Cardiac fibroblast (primary cell): ENCODE measurements around the gene ZNF574.
"Not testable (repeated sequence)": the region's sequence is repeated elsewhere in the genome, so short reads cannot be mapped to it uniquely, and the experiment has no call there.

Experiments
- DNase-seq, 2 donors: peaks; one replicate each; pipeline versions ENCODE4 v3.0.0 to v3.0.0-alpha.2; 2010; ENCODE audit warnings: low read depth in 2 of 2
- H3K4me3 ChIP-seq, 2 donors: replicated peaks in 1 of 2; 1 replicate in 1 of 2; 2 replicates in 1 of 2; pipeline ENCODE4 v1.5.1; 2011; ENCODE audit warnings: low read depth in 2 of 2, low read length in 2 of 2, mild to moderate bottlenecking in 2 of 2, moderate library complexity in 1 of 2
- TF ChIP-seq, protein P1 (sequence below): IDR thresholded peaks from one replicate; pipeline ENCODE4 v1.5.1; 2011; ENCODE audit warnings: low read depth, mild to moderate bottlenecking, low read length, inconsistent platforms

The ZNF574 gene

DNA sequence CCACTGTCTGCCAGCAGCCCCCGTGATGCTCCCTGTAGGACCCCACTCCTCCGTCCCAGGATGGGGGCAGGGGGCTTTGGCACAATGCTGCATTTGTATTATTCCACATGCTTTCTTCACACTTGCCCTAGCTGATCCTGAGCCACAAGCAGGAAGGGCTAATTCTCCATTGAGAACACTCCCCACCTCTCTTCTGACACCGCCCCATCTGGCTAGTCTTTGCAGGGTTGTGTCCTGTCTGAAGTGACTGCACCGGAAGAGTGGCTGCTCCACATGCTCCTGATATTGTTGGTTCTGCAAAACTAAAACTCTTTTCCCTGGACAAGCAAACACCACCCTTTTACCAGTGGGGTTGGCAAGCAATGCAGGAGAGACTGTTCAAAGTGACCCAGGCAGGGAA, 18.0 kb downstream of the ZNF574 start:
- no peak overlapping the region for H3K4me3 ChIP-seq
- DNase-seq = no peak
- TF ChIP-seq, protein P1, sequence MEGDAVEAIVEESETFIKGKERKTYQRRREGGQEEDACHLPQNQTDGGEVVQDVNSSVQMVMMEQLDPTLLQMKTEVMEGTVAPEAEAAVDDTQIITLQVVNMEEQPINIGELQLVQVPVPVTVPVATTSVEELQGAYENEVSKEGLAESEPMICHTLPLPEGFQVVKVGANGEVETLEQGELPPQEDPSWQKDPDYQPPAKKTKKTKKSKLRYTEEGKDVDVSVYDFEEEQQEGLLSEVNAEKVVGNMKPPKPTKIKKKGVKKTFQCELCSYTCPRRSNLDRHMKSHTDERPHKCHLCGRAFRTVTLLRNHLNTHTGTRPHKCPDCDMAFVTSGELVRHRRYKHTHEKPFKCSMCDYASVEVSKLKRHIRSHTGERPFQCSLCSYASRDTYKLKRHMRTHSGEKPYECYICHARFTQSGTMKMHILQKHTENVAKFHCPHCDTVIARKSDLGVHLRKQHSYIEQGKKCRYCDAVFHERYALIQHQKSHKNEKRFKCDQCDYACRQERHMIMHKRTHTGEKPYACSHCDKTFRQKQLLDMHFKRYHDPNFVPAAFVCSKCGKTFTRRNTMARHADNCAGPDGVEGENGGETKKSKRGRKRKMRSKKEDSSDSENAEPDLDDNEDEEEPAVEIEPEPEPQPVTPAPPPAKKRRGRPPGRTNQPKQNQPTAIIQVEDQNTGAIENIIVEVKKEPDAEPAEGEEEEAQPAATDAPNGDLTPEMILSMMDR = no peak

DNA sequence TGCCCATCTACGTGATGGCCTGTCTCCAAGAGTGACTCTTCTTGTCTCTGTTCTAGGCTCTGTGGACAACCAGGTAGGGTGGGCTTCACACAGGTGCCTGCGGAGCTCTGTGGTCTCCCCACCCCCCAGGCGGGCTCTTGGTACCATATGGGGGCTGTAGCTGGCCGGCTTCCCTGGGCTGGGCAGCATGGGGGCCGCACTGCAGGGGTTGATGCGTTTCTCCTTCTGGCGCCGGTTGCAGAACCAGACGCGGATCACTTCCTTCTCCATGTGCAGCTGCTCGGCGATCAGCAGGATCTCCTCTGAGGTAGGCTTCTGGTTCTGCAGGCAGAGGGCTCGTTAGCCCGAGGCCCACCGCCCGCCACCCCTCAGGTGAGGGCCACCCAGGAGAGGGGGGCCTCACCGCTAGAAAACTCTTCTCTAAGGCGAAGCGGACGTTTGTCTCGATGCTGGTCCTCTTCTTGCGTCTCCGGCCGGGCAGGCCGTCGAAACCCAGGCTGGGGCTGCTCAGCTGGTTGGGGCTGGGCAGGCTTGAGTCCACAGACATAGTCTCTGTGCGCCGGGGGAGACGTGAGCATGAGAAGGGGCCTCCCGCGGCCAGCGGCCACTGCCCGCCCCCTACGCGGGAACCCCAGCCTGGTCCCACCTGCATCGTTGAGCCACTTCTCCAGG, 19.3 kb downstream of the ZNF574 start:
- TF ChIP-seq, protein P1 = no peak
- no peak for DNase-seq
- H3K4me3 ChIP-seq = no peak overlapping the region

- DNase-seq = no peak
- no peak overlapping the region for H3K4me3 ChIP-seq
- TF ChIP-seq, protein P1 = no peak
Observed at GRCh38 chr19:42095814-42096230, 19.9 kb downstream of the ZNF574 start.

- no peak for DNase-seq
- H3K4me3 ChIP-seq = no peak overlapping the region
- TF ChIP-seq, protein P1 = no peak
Observed at GRCh38 chr19:42096255-42096837, 20.4 kb downstream of the ZNF574 start.

GRCh38 chr19:42097461-42097860, 21.5 kb downstream of the ZNF574 start:
- TF ChIP-seq, protein P1 = no peak
- DNase-seq = no peak
- H3K4me3 ChIP-seq = no peak overlapping the region

DNA sequence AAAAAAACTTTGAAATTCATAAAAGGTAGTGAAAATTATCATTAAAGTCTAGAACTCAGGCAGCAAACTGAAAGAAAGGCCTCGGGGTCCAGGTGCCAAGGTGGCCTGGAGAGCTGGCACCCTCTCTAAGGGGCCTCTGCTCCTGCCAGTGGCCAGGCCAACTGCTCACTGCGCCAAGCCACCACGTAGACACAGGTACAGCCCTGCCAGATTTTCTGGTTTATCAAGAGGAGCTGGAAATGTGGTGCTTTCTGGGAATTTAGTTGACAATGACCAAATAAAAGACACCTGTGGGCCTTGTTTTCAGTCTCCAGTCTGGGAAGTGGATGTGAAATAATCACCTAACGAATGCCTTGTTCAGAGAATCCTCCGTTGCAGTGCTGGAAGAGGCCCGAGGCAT, 22.8 kb downstream of the ZNF574 start:
- H3K4me3 ChIP-seq = no peak overlapping the region
- TF ChIP-seq, protein P1 = no peak
- DNase-seq = no peak

DNA sequence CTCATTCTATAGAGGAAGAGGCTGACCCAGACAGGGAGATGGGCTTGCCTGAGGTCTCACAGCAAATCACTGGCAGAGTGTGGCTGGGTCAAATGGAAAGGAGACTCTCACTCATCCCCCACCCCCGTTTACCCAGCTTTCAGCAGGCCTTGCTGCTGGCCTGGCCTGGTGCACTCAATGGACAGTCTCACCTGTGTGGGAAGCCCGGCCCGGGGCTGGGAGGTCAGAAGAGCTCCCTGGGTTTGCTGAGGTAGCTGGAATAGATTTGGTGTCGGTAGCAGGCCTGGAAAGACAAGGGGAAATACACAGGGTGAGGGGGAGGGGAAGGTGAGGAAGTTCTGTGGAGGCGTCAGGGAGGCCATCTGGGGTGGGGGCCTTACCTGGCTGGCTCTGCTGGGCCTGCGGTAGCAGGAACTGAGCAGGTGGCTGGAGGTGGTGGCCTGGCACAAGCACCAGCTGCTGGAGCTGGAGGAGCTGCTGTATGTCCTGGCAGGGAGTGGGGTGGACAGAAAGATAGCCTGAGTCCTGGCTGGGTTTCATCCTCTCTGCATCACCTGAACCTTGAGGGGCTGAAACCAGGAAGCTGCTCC, 23.5 kb downstream of the ZNF574 start:
- no peak overlapping the region for H3K4me3 ChIP-seq
- TF ChIP-seq, protein P1 = no peak
- no peak for DNase-seq

GRCh38 chr19:42100241-42100640, 24.3 kb downstream of the ZNF574 start:
- not testable (repeated sequence) for H3K4me3 ChIP-seq
- peak in 1 of 2 donors; percentile 29 for DNase-seq
